K562 (cell line): ENCODE results near the gene RGS12. TPM values are rescaled to one million over a fixed set of nuclear protein-coding genes. Genes with fewer than 3 reads are reported as not detected.

ENCODE experiments used
- ATAC-seq: fragments of 200-7000 bp; cut with Tn5 transposase; 3 replicates; pipeline ENCODE4 v1.9.1; 2020; ENCODE audit warnings: moderate library complexity
- BruUV-seq: library from RNA; stranded (reverse); fragments of 400-500 nt; replicated peaks from 2 replicates; lab custom pipeline; 2021; lab: Mats Ljungman, UMichigan
- CTCF ChIA-PET: fragments of 300-600 bp; formaldehyde crosslinking; extraction: SDS; loops from one replicate; lab custom pipeline; 2021; ENCODE audit warnings: low intra/inter-chr PET ratio; lab: Yijun Ruan, JAX
- POLR2A ChIA-PET: fragments of 300-600, 350-650 bp; sonication (Branson Sonifier 250); formaldehyde crosslinking; extraction: SDS; loops from one replicate; lab custom pipeline; 2021; ENCODE audit warnings: antibody characterized with exemption, inconsistent platforms; lab: Yijun Ruan, JAX
- DNase-seq, 4 experiments: peaks; one replicate each; pipeline versions ENCODE4 v3.0.0 to v3.0.0-alpha.2; 2011 to 2018; ENCODE audit warnings: low spot score in 3 of 4, mixed read lengths in 3 of 4; ENCODE audit errors: extremely low read depth in 1 of 4
- FAIRE-seq: peaks from 2 replicates; lab custom pipeline; 2011; peaks lifted over from hg19 to GRCh38; lab: Jason Lieb, UNC
- H2AFZ ChIP-seq: 2 replicates; pipeline ENCODE4 v1.6.0; 2011; ENCODE audit warnings: low read depth, low read length, control low read depth, inconsistent platforms
- H3K27ac ChIP-seq: fragments of 200-600 bp; 3 replicates; pipeline ENCODE4 v1.8.0; 2011; ENCODE audit warnings: low read depth, mild to moderate bottlenecking, control low read depth, inconsistent platforms, low read length, moderate library complexity, mixed read lengths; ENCODE audit errors: extremely low read depth
- H3K27me3 ChIP-seq, 2 experiments: fragments of 300-600 bp in 1 of 2; 2 replicates in 1 of 2; 3 replicates in 1 of 2; pipeline versions ENCODE4 v1.6.0 to v1.8.0; 2011; ENCODE audit warnings: inconsistent platforms in 2 of 2, low read length in 2 of 2, mild to moderate bottlenecking in 1 of 2, mixed read lengths in 1 of 2, moderate library complexity in 1 of 2; ENCODE audit not compliant: control insufficient read depth in 2 of 2, insufficient read depth in 2 of 2
- H3K36me3 ChIP-seq: fragments of 300-600 bp; 3 replicates; pipeline ENCODE4 v1.8.0; 2011; ENCODE audit warnings: mild to moderate bottlenecking, low read length, inconsistent platforms; ENCODE audit not compliant: control insufficient read depth, insufficient read depth
- H3K4me1 ChIP-seq, 2 experiments: fragments of 200-600 bp in 1 of 2; replicated peaks in 1 of 2; 2 replicates in 1 of 2; 3 replicates in 1 of 2; pipeline versions ENCODE4 v1.5.1 to v1.8.0; 2011; ENCODE audit warnings: inconsistent platforms in 2 of 2, low read length in 2 of 2, mild to moderate bottlenecking in 1 of 2, mixed read lengths in 1 of 2, moderate library complexity in 1 of 2; ENCODE audit not compliant: control insufficient read depth in 2 of 2, insufficient read depth in 2 of 2
- H3K4me2 ChIP-seq: 2 replicates; pipeline ENCODE4 v1.6.1; 2011; ENCODE audit warnings: low read length, control low read depth, inconsistent platforms, mixed read lengths; ENCODE audit not compliant: insufficient read depth
- H3K4me3 ChIP-seq: fragments of 200-600 bp; sonication (generic), shearing (Covaris generic); 2 replicates; pipeline ENCODE4 v1.5.1; 2016; ENCODE audit warnings: control low read depth, inconsistent platforms
- H3K79me2 ChIP-seq: fragments of 200-600 bp; 3 replicates; pipeline ENCODE4 v1.8.0; 2011; ENCODE audit warnings: low read length, inconsistent platforms; ENCODE audit not compliant: control insufficient read depth, insufficient read depth
- H3K9ac ChIP-seq, 2 experiments: 2 replicates each; pipeline versions ENCODE4 v1.6.0 to v1.6.1; 2011; ENCODE audit warnings: low read depth in 2 of 2, low read length in 2 of 2, control low read depth in 1 of 2, inconsistent platforms in 1 of 2, mild to moderate bottlenecking in 1 of 2, mixed read lengths in 1 of 2; ENCODE audit not compliant: insufficient read depth in 1 of 2
- H3K9me1 ChIP-seq: one replicate; pipeline ENCODE4 v1.6.0; 2011; ENCODE audit warnings: inconsistent platforms, mild to moderate bottlenecking, low read length, moderate library complexity; ENCODE audit not compliant: control insufficient read depth, insufficient read depth
- H3K9me3 ChIP-seq: replicated peaks from 2 replicates; pipeline ENCODE4 v1.5.1; 2011; ENCODE audit warnings: low read depth, low read length, inconsistent platforms; ENCODE audit not compliant: control insufficient read depth, insufficient read depth
- H4K20me1 ChIP-seq: replicated peaks from 2 replicates; pipeline ENCODE4 v1.6.1; 2011; ENCODE audit warnings: low read length, inconsistent platforms, mixed read lengths; ENCODE audit not compliant: control insufficient read depth, insufficient read depth
- CREB5 ChIP-seq: fragments of 250-450 bp; sonication (Bioruptor Pico); IDR thresholded peaks from 2 replicates; pipeline ENCODE4 v1.5.0; 2020; ENCODE audit warnings: mild to moderate bottlenecking
- E4F1 ChIP-seq: fragments of 250-450 bp; sonication (Bioruptor Pico); IDR thresholded peaks from 2 replicates; pipeline ENCODE4 v1.5.0; 2021; ENCODE audit warnings: mild to moderate bottlenecking, borderline replicate concordance
- PATZ1 ChIP-seq: fragments of 250-450 bp; sonication (Bioruptor Pico); IDR thresholded peaks from 2 replicates; pipeline ENCODE4 v1.5.0; 2020; ENCODE audit warnings: mild to moderate bottlenecking, borderline replicate concordance
- ZNF512 ChIP-seq: IDR thresholded peaks from 2 replicates; pipeline ENCODE4 v1.6.1; 2016; ENCODE audit warnings: missing genetic modification characterization, missing compliant biosample characterization
- ZNF696 ChIP-seq: fragments of 250-450 bp; sonication (Bioruptor Pico); conservative IDR thresholded peaks from 2 replicates; pipeline ENCODE4 v1.4.0; 2020; ENCODE audit warnings: mild to moderate bottlenecking, moderate library complexity
- WGBS: fragments of 100-300 bp; shearing (Covaris generic); methylation state at CpG from one replicate; pipeline ENCODE4 v1.1.6; 2016; ENCODE audit warnings: low coverage, mixed read lengths; ENCODE audit not compliant: insufficient coverage; ENCODE audit errors: missing lambda C conversion rate; 5-methylcytosine and 5-hydroxymethylcytosine counted together
- in situ Hi-C: fragments of 300-500 bp; cut with MboI; formaldehyde crosslinking; loops from 4 replicates; pipeline ENCODE4 v1.15.0; 2018; ENCODE audit warnings: inconsistent platforms, mixed read lengths
- intact Hi-C: fragments of 100-400 bp; cut with micrococcal nuclease; formaldehyde crosslinking; loops from 2 replicates; pipeline ENCODE4 v1.14.2; 2022
- polyA plus RNA-seq, 8 experiments: library from polyadenylated mRNA; depleted of rRNA in 4 of 8; stranded (reverse) in 5 of 8; unstranded in 3 of 8; fragments of >200 nt; fragmentation: Nextera tagmentation in 2 of 8; fragmentation: Illumina TruSeq in 1 of 8; extraction: Ambion mirVana in 2 of 8; extraction: Trizol in 1 of 8; gene quantifications; 2 replicates each; pipeline versions ENCODE4 v1.2.1 to v1.2.3, GENCODE V29; 2011 to 2014; ENCODE audit warnings: inconsistent platforms in 1 of 8, missing spikeins in 1 of 8
- total RNA-seq, 7 experiments: library from RNA; depleted of rRNA in 6 of 7; stranded (reverse); fragments of >200 nt in 6 of 7; fragmentation: Illumina TruSeq in 2 of 7; extraction: Trizol in 2 of 7; gene quantifications; 2 replicates each; pipeline versions ENCODE4 v1.2.1 to v1.2.3, GENCODE V29; 2011 to 2021; ENCODE audit warnings: low replicate concordance in 1 of 7

The RGS12 gene
- total and polyA plus RNA-seq, 9 of the 15 experiments (the other 6 are each of a cell fraction or from before 2014, with no cell fraction given): 0.30 to 8.8 (median 5.5) TPM

GRCh38 chr4:3267576-3268394 is 25.0 kb upstream of the RGS12 start (continued):
- no peak for TF ChIP-seq E4F1
- TF ChIP-seq CREB5 (CRISPR knock-in tag): no peak
- TF ChIP-seq, all 486 proteins: peak for 6

GRCh38 chr4:3268395-3269104 is 24.3 kb upstream of the RGS12 start:
- Histone ChIP-seq H3K9me3 (no peaks in the 10 kb centered on the region), H3K79me2 (no peaks in the 10 kb centered on the region), H3K9me1 (no peaks in the 10 kb centered on the region), H3K36me3 (no peaks in the 10 kb centered on the region), H3K27ac (no peak overlapping the region), H3K9ac (no peak overlapping the region; a peak in 1 of 4 replicates), H3K27me3 (peaks cover 41 to 57% of the 10 kb centered on the region in 2 experiments), H3K4me3 (no peak overlapping the region), H2AFZ (no peak overlapping the region), H4K20me1 (no peaks in the 10 kb centered on the region), H3K4me1 (peaks cover 0 to 29% of the 10 kb centered on the region in 2 experiments; a peak in 2 of 5 replicates), H3K4me2 (no peak overlapping the region)
- no peak for ATAC-seq
- BruUV-seq: no TSS peak
- ChIA-PET POLR2A (interaction anchor here (0.6 kb wide), 1 partner anchor 227 kb away, joined by 4 read pairs; no protein-coding TSS in a partner anchor), CTCF (no interaction called here)
- TF ChIP-seq PATZ1 (CRISPR knock-in tag): no peak
- no peak for TF ChIP-seq ZNF696 (CRISPR knock-in tag)
- TF ChIP-seq ZNF512 (tag): no peak
- no peak for DNase-seq
- intact Hi-C loops (no loop called here), in situ Hi-C loops (no loop called here)
- 17% methylated on average over 15 of the region's 17 CpGs for WGBS
- FAIRE-seq: no peak
